ENCODE measurements around the gene SUMO3. TPM values are rescaled to one million over a fixed set of nuclear protein-coding genes. Genes with fewer than 3 reads are reported as not detected.

SUMO3 gene
- total and polyA plus RNA-seq, 2 of the 4 experiments (the other 2 are of a cell fraction) = 64.9 to 101 TPM

DNA sequence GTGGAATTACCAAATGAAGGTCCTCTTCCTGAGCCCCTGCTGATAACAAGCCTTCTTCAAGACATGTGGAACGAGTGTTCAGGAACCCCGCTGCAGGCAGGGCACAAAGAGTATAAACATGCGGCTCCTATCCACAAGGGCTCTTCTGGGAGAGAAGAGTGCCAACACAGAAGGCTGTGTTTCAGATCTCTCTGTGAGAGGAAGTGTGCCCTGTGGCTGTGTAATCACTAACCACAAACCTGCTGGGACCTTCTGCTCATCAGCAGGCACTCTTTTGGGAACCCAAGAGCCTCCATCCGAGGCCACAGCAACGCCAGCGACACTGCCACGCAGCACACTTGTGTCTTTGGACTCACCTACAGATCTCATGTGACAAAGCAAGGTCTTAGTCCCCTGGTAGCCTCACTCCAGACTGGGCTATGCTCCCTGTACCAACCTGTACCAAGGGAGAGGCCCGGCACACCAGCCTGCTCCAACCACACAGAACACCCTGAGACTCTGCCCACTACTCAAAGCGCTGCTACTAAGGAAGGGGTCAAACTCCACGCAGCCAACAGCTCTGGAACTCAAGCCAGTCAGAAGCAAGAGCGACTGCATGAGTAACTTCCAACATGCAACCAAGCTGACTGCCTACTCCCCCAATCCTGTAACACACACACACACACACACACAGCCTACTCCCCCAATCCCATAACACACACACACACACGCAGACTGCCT, 47.9 kb upstream of the SUMO3 start:
- in situ Hi-C loops (cut with MboI; ENCODE audit: low sequenced_read_pairs) = no loop called here
- Histone ChIP-seq H3K23ac (ENCODE audit: low read depth, low read length) (no peak overlapping the region; the same call in 1 of the 2 replicates), H3K36me3 (ENCODE audit: control insufficient read depth, insufficient read depth, low read length) (peaks cover 37% of the 10 kb centered on the region), H2BK120ac (ENCODE audit: low read depth, low read length) (no peak overlapping the region), H3K4ac (ENCODE audit: low read depth, low read length) (0 out of 2 replicates have a peak overlapping the region, but pooled peaks have one; percentile 1), H3K14ac (replicated peaks; ENCODE audit: low read depth, low read length) (peak overlapping the region; percentile 27; the same call in 1 of the 2 replicates), H4K20me1 (ENCODE audit: insufficient read depth, low read length) (peaks cover 98% of the 10 kb centered on the region), H3K56ac (ENCODE audit: extremely low read depth, insufficient read depth, low read length) (no peak overlapping the region), H2BK20ac (ENCODE audit: low read depth, low read length) (no peak overlapping the region), H2AFZ (replicated peaks; ENCODE audit: low read length, poor library complexity) (no peak overlapping the region), H3K4me3 (ENCODE audit: insufficient read depth, low read depth, low read length) (no peak overlapping the region), H3K9me3 (ENCODE audit: control insufficient read depth, insufficient read depth, low read length) (no peaks in the 10 kb centered on the region), H2BK15ac (ENCODE audit: low read depth, low read length) (no peak overlapping the region; the same call in 2 of the 3 replicates), H3K18ac (ENCODE audit: low read depth, low read length) (no peak overlapping the region), H3K27me3 (ENCODE audit: control insufficient read depth, insufficient read depth, low read length) (no peaks in the 10 kb centered on the region), H3K9me1 (ENCODE audit: insufficient read depth, low read length) (peaks cover 55% of the 10 kb centered on the region), H3K4me1 (ENCODE audit: control insufficient read depth, insufficient read depth, low read length) (peaks cover 32% of the 10 kb centered on the region), H3K79me1 (ENCODE audit: low read depth in 1 of 2, low read length in 2 of 2) (peaks cover 12 to 81% of the 10 kb centered on the region in 2 experiments), H2BK5ac (ENCODE audit: low read depth, low read length, poor library complexity, severe bottlenecking) (peak overlapping the region; percentile 61), H3K4me2 (ENCODE audit: low read depth, low read length) (no peak overlapping the region; the same call in 1 of the 2 replicates), H3K9ac (ENCODE audit: low read depth, low read length) (no peak overlapping the region), H4K5ac (ENCODE audit: low read depth, low read length) (no peak overlapping the region), H2AK9ac (replicated peaks; ENCODE audit: low read depth, low read length, poor library complexity) (no peak overlapping the region), H2AK5ac (ENCODE audit: low read depth, low read length) (peak overlapping the region; percentile 78), H4K91ac (ENCODE audit: insufficient read depth, low read depth, low read length) (no peak overlapping the region), H3K27ac (ENCODE audit: insufficient read depth, low read length) (no peak overlapping the region), H4K8ac (ENCODE audit: low read depth in 2 of 2, low read length in 2 of 2) (peak overlapping the region in 1 of 2 experiments; percentile 13; a peak in 1 of 4 replicates)
- TF ChIP-seq CHD1 (IDR thresholded peaks at IDR 0.05; ENCODE audit: low read depth, low read length) (no peak), SMC3 (IDR thresholded peaks at IDR 0.05; ENCODE audit: low read depth, low read length) (no peak), BHLHE40 (IDR thresholded peaks at IDR 0.05; ENCODE audit: low read depth, low read length) (no peak), MAFK (IDR thresholded peaks at IDR 0.05; ENCODE audit: low read depth, low read length) (no peak), RFX5 (IDR thresholded peaks at IDR 0.05; ENCODE audit: low read depth, low read length) (no peak), RCOR1 (IDR thresholded peaks at IDR 0.05; ENCODE audit: insufficient replicate concordance, low read length) (no peak), USF2 (IDR thresholded peaks at IDR 0.05; ENCODE audit: low read depth, low read length) (no peak), MXI1 (IDR thresholded peaks at IDR 0.05; ENCODE audit: borderline replicate concordance, low read depth, low read length) (no peak), RAD21 (IDR thresholded peaks at IDR 0.05; ENCODE audit: low read length) (no peak), FOS (IDR thresholded peaks at IDR 0.05; ENCODE audit: low read depth, low read length) (no peak)
- TF ChIP-seq, protein P1, sequence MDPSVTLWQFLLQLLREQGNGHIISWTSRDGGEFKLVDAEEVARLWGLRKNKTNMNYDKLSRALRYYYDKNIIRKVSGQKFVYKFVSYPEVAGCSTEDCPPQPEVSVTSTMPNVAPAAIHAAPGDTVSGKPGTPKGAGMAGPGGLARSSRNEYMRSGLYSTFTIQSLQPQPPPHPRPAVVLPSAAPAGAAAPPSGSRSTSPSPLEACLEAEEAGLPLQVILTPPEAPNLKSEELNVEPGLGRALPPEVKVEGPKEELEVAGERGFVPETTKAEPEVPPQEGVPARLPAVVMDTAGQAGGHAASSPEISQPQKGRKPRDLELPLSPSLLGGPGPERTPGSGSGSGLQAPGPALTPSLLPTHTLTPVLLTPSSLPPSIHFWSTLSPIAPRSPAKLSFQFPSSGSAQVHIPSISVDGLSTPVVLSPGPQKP (IDR thresholded peaks at IDR 0.05; ENCODE audit: borderline replicate concordance, low read depth, low read length) = no peak
- intact Hi-C loops (cut with micrococcal nuclease) = no loop called here
- DNase-seq = no peak
- POLR2A ChIA-PET (ENCODE audit: unreplicated experiment) = interaction anchor here (0.6 kb wide), 1 partner anchor 429 kb away, joined by 4 read pairs; no protein-coding TSS in a partner anchor
- WGBS, 2 experiments (ENCODE audit: extremely low coverage in 2 of 2, insufficient read length in 1 of 2) = 92% methylated on average over 8 of the region's 12 CpGs; no CpG with 5 or more reads in 1 of the 2 experiments
- CTCF ChIA-PET = no interaction called here
- BruUV-seq (replicated peaks) = no TSS peak
- no peak for ATAC-seq (ENCODE audit: low read depth)
- dilution Hi-C loops (cut with HindIII; ENCODE audit: low sequenced_read_pairs, unreplicated experiment) = no loop called here

All from IMR-90 (cell line).